Measurements from ENCODE around the gene ZSCAN9.

Gene ZSCAN9

DNA sequence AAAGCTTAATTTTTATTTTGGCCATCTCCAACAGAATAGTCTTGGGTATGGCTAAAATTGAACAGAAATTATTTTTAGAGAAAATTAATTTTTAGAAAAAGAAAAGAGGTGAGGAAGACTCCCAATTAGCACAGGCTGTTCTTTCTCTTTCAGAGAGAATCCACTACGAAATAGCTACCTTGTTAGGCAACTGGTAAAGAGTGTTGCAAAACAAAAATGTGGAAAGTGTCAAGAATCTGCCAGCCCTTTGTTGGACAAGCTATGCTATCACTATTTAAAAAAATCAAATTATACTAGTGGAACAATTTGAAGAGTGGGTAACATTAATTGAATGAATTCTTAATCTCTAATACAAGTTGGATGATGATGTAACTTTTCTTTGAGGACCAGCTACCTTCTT is 19.2 kb upstream of the ZSCAN9 start:
- H3K4me3 ChIP-seq (replicated peaks in 1 of 2; ENCODE audit: low read depth in 2 of 2, low read length in 2 of 2): no peak overlapping the region
- no peak for TF ChIP-seq CTCF (IDR thresholded peaks at IDR 0.05; ENCODE audit: low read depth, low read length)
- DNase-seq (ENCODE audit: low read depth in 2 of 2): no peak

DNA sequence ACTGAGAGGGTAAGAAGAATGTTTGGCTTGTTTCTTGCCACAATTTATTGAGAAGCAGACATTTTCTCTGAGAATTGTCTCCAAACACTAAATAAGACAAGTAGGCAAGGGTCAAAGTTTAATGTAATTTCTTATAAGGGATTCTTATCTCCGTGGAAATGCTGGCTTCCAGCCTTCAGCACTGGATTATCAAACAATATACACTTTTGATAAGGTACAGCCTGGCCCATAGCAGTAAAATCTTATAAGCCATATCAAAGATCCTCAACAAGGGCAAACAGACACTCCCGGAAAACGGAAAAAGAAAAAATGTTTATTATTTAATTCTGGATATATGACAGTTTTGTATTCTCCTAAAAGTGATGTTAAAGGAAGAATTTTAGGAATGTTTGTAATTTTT is 18.5 kb upstream of the ZSCAN9 start:
- no peak overlapping the region for H3K4me3 ChIP-seq (replicated peaks in 1 of 2; ENCODE audit: low read depth in 2 of 2, low read length in 2 of 2)
- DNase-seq (ENCODE audit: low read depth in 2 of 2): no peak
- no peak for TF ChIP-seq CTCF (IDR thresholded peaks at IDR 0.05; ENCODE audit: low read depth, low read length)

DNA sequence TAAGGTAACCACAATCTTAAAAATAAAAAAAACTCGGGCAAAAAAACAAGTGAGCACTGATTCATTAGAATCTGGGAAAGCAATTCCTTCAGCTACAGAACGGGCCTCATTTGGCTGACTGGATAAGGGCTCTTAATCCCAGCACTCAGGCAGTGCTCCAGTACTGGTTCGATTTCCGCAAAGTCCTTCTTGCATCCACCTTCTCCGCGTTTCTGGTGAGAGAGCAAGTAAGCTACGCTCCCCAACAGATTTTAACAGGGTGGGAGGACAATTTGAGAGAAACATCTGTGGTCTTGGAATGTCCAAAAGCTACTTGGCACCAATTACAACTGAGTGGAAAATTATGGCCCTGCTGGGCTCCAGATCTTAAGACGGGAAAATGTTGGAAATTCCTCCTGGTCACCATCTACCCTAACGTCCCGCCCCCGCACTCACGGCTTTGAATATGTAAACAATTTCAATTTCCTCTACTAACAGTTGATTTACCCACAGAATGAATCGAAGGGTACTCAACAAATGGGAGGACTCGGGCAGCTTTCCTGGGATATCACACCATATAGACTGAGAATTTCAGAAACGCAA is 18.1 kb upstream of the ZSCAN9 start:
- H3K4me3 ChIP-seq (replicated peaks in 1 of 2; ENCODE audit: low read depth in 2 of 2, low read length in 2 of 2): peak overlapping the region; percentile 28 to 47
- no peak for TF ChIP-seq CTCF (IDR thresholded peaks at IDR 0.05; ENCODE audit: low read depth, low read length)
- no peak for DNase-seq (ENCODE audit: low read depth in 2 of 2)

- DNase-seq (ENCODE audit: low read depth in 2 of 2): peak; percentile 13 to 37
- peak overlapping the region; percentile 28 to 47 for H3K4me3 ChIP-seq (replicated peaks in 1 of 2; ENCODE audit: low read depth in 2 of 2, low read length in 2 of 2)
- TF ChIP-seq CTCF (IDR thresholded peaks at IDR 0.05; ENCODE audit: low read depth, low read length): no peak
Observed at GRCh38 chr6:28207510-28208110, 17.5 kb upstream of the ZSCAN9 start.

- no peak for TF ChIP-seq CTCF (IDR thresholded peaks at IDR 0.05; ENCODE audit: low read depth, low read length)
- H3K4me3 ChIP-seq (replicated peaks in 1 of 2; ENCODE audit: low read depth in 2 of 2, low read length in 2 of 2): peak overlapping the region; percentile 28 to 47
- DNase-seq (ENCODE audit: low read depth in 2 of 2): peak in 1 of 2 donors; percentile 17
Observed at GRCh38 chr6:28208111-28208659, 16.9 kb upstream of the ZSCAN9 start.

DNA sequence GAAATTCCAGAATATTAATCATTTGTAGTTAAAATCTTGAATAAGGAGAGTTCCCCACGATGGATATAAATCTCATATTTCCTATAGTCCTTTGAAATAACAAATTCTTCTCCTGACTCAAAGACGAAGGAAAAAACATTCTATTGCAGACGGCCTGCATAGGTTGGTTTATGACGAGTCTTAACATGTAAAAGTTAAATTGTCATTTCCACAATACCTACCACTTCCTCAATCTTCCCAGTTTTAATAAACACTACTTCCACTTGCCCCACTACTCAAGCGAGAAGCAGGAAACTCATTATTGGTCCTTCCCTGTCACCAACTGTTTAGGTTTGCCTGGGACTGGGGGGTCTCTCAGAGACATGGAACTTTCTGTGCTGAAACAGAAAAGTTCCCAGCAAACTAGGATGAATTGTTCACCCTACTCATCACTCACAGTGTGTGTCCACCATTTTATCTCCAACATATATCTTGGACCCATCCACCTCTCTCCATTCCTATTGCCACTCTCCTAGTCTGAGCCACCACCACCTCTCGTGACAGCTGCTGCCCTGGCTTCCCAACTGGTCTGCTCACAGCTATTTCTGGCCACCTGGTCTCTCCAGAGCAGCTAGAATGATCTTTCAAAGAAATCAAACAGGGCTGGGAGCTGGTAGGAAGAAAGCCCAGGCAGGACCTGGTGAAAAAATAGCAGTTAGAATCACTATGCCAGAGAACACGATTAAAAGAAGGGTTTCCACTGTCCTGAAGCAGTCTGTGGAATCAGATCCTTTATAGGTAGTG is 15.1 kb upstream of the ZSCAN9 start:
- DNase-seq (ENCODE audit: low read depth in 2 of 2): no peak
- no peak overlapping the region for H3K4me3 ChIP-seq (replicated peaks in 1 of 2; ENCODE audit: low read depth in 2 of 2, low read length in 2 of 2)
- no peak for TF ChIP-seq CTCF (IDR thresholded peaks at IDR 0.05; ENCODE audit: low read depth, low read length)

Measured in cardiac fibroblast (primary cell).